ENCODE results near the gene LCTL.

The LCTL gene

DNA sequence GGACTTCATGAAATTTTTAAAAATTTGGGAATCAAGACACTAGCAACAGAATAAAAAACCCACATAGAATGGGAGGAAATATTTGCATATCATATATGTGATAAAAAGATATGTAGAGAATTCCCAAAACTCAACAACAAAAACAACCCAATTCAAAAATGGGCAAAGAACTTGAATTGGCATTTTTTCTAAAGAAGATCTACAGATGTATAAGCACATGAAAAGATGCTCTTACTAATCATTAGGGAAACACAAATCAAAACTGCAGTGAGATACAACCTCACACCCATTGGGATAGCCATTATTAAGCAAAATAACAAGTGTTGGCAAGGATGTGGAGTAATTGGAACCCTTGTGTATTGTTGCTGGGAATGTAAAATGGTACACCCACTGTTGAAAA lies 10.1 kb downstream of the LCTL start:
- TF ChIP-seq, protein P1, sequence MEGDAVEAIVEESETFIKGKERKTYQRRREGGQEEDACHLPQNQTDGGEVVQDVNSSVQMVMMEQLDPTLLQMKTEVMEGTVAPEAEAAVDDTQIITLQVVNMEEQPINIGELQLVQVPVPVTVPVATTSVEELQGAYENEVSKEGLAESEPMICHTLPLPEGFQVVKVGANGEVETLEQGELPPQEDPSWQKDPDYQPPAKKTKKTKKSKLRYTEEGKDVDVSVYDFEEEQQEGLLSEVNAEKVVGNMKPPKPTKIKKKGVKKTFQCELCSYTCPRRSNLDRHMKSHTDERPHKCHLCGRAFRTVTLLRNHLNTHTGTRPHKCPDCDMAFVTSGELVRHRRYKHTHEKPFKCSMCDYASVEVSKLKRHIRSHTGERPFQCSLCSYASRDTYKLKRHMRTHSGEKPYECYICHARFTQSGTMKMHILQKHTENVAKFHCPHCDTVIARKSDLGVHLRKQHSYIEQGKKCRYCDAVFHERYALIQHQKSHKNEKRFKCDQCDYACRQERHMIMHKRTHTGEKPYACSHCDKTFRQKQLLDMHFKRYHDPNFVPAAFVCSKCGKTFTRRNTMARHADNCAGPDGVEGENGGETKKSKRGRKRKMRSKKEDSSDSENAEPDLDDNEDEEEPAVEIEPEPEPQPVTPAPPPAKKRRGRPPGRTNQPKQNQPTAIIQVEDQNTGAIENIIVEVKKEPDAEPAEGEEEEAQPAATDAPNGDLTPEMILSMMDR (IDR thresholded peaks at IDR 0.05; ENCODE audit: low read depth, low read length) = no peak
- no peak overlapping the region for H3K4me3 ChIP-seq (ENCODE audit: low read depth, low read length)

DNA sequence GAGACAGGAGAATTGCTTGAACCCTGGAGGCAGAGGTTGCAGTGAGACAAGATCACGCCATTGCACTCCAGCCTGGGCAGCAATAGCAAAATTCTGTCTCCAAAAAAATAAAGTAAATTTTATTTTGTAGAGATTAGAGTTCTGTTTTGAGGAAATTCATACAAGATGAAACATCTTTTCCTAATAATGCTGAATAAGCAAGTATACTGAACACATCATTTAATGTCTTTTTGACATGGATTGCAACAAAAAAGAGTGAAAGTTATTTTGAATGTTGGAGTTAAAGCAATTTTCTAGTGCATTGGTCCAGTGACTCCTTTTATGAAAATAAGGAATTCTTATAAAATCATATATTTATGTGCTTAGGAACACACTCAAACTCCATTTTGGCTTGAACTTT lies 20.5 kb downstream of the LCTL start:
- no peak overlapping the region for H3K4me3 ChIP-seq (ENCODE audit: low read depth, low read length)
- TF ChIP-seq, protein P1 (IDR thresholded peaks at IDR 0.05; ENCODE audit: low read depth, low read length) = no peak

- TF ChIP-seq, protein P1 (IDR thresholded peaks at IDR 0.05; ENCODE audit: low read depth, low read length) = no peak
- H3K4me3 ChIP-seq (ENCODE audit: low read depth, low read length) = no peak overlapping the region
These were observed 22.9 kb downstream of the LCTL start for GRCh38 chr15:66542896-66543295.

GRCh38 chr15:66535056-66535455 lies 30.7 kb downstream of the LCTL start:
- H3K4me3 ChIP-seq (ENCODE audit: low read depth, low read length) = no peak overlapping the region
- TF ChIP-seq, protein P1 (IDR thresholded peaks at IDR 0.05; ENCODE audit: low read depth, low read length) = no peak

- TF ChIP-seq, protein P1 (IDR thresholded peaks at IDR 0.05; ENCODE audit: low read depth, low read length) = no peak
These were observed 41.0 kb downstream of the LCTL start for GRCh38 chr15:66524838-66525237.

GRCh38 chr15:66523926-66524325 lies 41.9 kb downstream of the LCTL start:
- no peak overlapping the region for H3K4me3 ChIP-seq (ENCODE audit: low read depth, low read length)
- TF ChIP-seq, protein P1 (IDR thresholded peaks at IDR 0.05; ENCODE audit: low read depth, low read length) = no peak

More at GRCh38 chr15:66524838-66525237, 41.0 kb downstream of the LCTL start:
- no peak overlapping the region for H3K4me3 ChIP-seq (ENCODE audit: low read depth, low read length)

DNA sequence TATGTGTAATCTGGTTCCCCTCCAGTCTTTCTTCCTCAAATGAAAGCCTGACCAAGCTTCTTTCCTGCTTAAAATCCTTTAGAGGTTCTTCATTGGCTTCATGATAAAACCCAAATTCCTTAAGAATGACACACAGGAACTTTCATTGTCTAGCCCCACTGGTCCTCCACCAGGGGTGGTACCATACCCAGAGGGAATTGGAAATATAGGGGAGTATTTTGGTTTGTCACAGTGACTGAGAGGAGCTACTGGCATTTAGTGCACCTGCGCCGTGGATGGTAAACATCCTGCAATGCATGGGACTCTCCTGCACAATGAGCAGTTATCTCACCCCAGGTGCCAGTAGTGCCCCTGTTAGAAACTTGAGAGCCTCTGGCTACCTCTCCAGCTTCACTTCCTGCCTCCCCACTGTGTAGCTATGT lies 49.9 kb downstream of the LCTL start:
- TF ChIP-seq, protein P1 (IDR thresholded peaks at IDR 0.05; ENCODE audit: low read depth, low read length) = no peak
- no peak overlapping the region for H3K4me3 ChIP-seq (ENCODE audit: low read depth, low read length)

Data from WI38 (cell line).